ENCODE results near the gene CABP4. TPM values are rescaled to one million over a fixed set of nuclear protein-coding genes. Genes with fewer than 3 reads are reported as not detected.

CABP4 gene
- total and polyA plus RNA-seq, 2 donors (not counting 1 experiment from before 2014, with no cell fraction given) = 3.2 to 5.2 TPM

DNA sequence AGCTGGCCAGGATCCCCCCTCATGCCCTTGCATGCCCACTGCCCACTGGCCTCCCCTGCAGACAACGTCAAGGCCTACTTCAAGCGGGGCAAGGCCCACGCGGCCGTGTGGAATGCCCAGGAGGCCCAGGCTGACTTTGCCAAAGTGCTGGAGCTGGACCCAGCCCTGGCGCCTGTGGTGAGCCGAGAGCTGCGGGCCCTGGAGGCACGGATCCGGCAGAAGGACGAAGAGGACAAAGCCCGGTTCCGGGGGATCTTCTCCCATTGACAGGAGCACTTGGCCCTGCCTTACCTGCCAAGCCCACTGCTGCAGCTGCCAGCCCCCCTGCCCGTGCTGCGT, 35.5 kb downstream of the CABP4 start:
- 94% methylated on average over 15 of the region's 15 CpGs for whole genome bisulfite sequencing (ENCODE audit: insufficient coverage)
- Mint-ChIP-seq H3K4me1 (peaks cover 26% of the 10 kb centered on the region), H3K4me3 (no peak overlapping the region), H3K27me3 (no peaks in the 10 kb centered on the region), H3K9me3 (ENCODE audit: insufficient read depth) (no peaks in the 10 kb centered on the region), H3K27ac (no peak overlapping the region)
- ChIA-PET CTCF (interaction anchor here (1.0 kb wide), 1 partner anchor 90 kb away, joined by 3 read pairs; no protein-coding TSS in a partner anchor), POLR2A (interaction anchor here (1.1 to 1.2 kb wide), 4 partner anchors 8 to 99 kb away, joined by 3 read pairs; partner anchors contain the start of genes AIP, PPP1CA, RAD9A and TMEM134)
- peaks cover 49% of the 10 kb centered on the region for H3K79me2 ChIP-seq (ENCODE audit: control insufficient read depth, insufficient read depth, low read length)
- H3K4me3 ChIP-seq (ENCODE audit: control extremely low read depth in 1 of 5, extremely low read depth in 1 of 5, insufficient read depth in 1 of 5, low read depth in 2 of 5, low read length in 4 of 5) = no peak overlapping the region
- no peak for TF ChIP-seq EZH2 (IDR thresholded peaks at IDR 0.05; ENCODE audit: borderline replicate concordance, insufficient read depth, low read depth, low read length, poor library complexity, severe bottlenecking)
- TF ChIP-seq, protein P1, sequence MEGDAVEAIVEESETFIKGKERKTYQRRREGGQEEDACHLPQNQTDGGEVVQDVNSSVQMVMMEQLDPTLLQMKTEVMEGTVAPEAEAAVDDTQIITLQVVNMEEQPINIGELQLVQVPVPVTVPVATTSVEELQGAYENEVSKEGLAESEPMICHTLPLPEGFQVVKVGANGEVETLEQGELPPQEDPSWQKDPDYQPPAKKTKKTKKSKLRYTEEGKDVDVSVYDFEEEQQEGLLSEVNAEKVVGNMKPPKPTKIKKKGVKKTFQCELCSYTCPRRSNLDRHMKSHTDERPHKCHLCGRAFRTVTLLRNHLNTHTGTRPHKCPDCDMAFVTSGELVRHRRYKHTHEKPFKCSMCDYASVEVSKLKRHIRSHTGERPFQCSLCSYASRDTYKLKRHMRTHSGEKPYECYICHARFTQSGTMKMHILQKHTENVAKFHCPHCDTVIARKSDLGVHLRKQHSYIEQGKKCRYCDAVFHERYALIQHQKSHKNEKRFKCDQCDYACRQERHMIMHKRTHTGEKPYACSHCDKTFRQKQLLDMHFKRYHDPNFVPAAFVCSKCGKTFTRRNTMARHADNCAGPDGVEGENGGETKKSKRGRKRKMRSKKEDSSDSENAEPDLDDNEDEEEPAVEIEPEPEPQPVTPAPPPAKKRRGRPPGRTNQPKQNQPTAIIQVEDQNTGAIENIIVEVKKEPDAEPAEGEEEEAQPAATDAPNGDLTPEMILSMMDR (IDR thresholded peaks at IDR 0.05) = no peak
- H3K9me3 ChIP-seq (ENCODE audit: control extremely low read depth in 1 of 3, control insufficient read depth in 2 of 3, insufficient read depth in 1 of 3, low read length in 2 of 3) = no peaks in the 10 kb centered on the region
- H3K4me2 ChIP-seq (replicated peaks; ENCODE audit: low read depth, low read length, poor library complexity, severe bottlenecking) = no peak overlapping the region
- H3K36me3 ChIP-seq (replicated peaks in 1 of 2; ENCODE audit: control extremely low read depth in 1 of 2, control insufficient read depth in 1 of 2, extremely low read depth in 1 of 2, insufficient read depth in 2 of 2, low read length in 1 of 2) = peaks cover 0 to 85% of the 10 kb centered on the region in 2 experiments
- peaks cover 14 to 26% of the 10 kb centered on the region in 2 donors for H3K4me1 ChIP-seq (ENCODE audit: control insufficient read depth in 2 of 2, insufficient read depth in 2 of 2, low read length in 2 of 2)
- H4K20me1 ChIP-seq (ENCODE audit: control insufficient read depth, insufficient read depth, low read length, poor library complexity, severe bottlenecking) = peaks cover 76% of the 10 kb centered on the region
- no peak overlapping the region for H3K27ac ChIP-seq (ENCODE audit: low read length in 2 of 2)
- no peak overlapping the region for H3K9ac ChIP-seq (ENCODE audit: low read length)
- intact Hi-C loops (cut with micrococcal nuclease) = no loop called here
- ATAC-seq (ENCODE audit: low read depth) (no peak), DNase-seq (no peak)
- no peaks in the 10 kb centered on the region for H3K27me3 ChIP-seq (replicated peaks in 1 of 4; ENCODE audit: control extremely low read depth in 1 of 4, control insufficient read depth in 3 of 4, insufficient read depth in 4 of 4, low read length in 3 of 4)
- no peak overlapping the region for H2AFZ ChIP-seq (ENCODE audit: insufficient read depth, low read depth, low read length, poor library complexity, severe bottlenecking)

DNA sequence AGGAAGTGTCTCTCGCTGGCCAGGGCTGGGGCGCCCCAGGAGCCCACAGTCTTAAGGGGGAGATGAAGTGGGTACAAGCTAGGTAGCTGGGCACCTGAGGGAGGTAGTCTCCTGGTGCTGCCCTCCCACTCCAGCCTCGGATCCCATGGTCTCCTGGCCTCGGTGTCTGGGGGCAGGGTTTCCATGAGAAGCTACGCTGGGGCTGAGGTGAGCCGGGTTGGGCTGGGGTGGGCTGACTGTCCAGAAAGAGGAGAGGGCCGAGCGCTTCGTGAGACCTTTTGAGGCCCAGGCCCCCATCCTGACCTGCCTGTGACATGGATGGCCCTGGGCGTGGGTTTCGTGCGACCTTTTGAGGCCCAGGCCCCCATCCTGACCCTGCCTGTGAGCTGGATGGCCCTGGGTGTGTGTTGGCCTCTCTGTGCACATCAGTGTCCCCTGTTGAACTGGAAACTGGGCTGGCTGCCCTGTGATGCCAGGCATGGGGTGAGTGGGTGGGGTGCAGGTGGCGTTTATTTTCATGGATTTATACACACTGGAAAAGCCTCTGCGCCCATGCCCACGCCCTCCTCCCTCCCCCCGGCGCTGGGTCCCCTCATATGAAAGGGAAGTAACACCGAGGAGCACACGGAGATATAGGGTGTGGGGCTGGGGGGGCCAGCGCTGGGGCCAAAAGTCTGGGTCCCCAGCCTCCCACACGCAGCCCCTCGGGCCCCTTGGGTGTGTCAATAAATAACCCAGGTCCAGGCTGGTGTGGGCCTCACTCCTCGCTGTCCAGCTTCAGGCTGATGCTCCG, 36.3 kb downstream of the CABP4 start:
- Histone ChIP-seq H3K27me3 (replicated peaks in 1 of 4; ENCODE audit: control extremely low read depth in 1 of 4, control insufficient read depth in 3 of 4, insufficient read depth in 4 of 4, low read length in 3 of 4) (no peaks in the 10 kb centered on the region), H4K20me1 (ENCODE audit: control insufficient read depth, insufficient read depth, low read length, poor library complexity, severe bottlenecking) (peaks cover 69% of the 10 kb centered on the region), H3K4me2 (replicated peaks; ENCODE audit: low read depth, low read length, poor library complexity, severe bottlenecking) (no peak overlapping the region), H3K36me3 (replicated peaks in 1 of 2; ENCODE audit: control extremely low read depth in 1 of 2, control insufficient read depth in 1 of 2, extremely low read depth in 1 of 2, insufficient read depth in 2 of 2, low read length in 1 of 2) (peaks cover 0 to 88% of the 10 kb centered on the region in 2 experiments), H3K4me1 (ENCODE audit: control insufficient read depth in 2 of 2, insufficient read depth in 2 of 2, low read length in 2 of 2) (peaks cover 6 to 18% of the 10 kb centered on the region in 2 donors), H3K27ac (ENCODE audit: low read length in 2 of 2) (no peak overlapping the region), H3K4me3 (ENCODE audit: control extremely low read depth in 1 of 5, extremely low read depth in 1 of 5, insufficient read depth in 1 of 5, low read depth in 2 of 5, low read length in 4 of 5) (no peak overlapping the region), H3K9me3 (ENCODE audit: control extremely low read depth in 1 of 3, control insufficient read depth in 2 of 3, insufficient read depth in 1 of 3, low read length in 2 of 3) (no peaks in the 10 kb centered on the region), H3K79me2 (ENCODE audit: control insufficient read depth, insufficient read depth, low read length) (peaks cover 41% of the 10 kb centered on the region), H3K9ac (ENCODE audit: low read length) (no peak overlapping the region), H2AFZ (ENCODE audit: insufficient read depth, low read depth, low read length, poor library complexity, severe bottlenecking) (no peak overlapping the region)
- no peak for TF ChIP-seq EZH2 (IDR thresholded peaks at IDR 0.05; ENCODE audit: borderline replicate concordance, insufficient read depth, low read depth, low read length, poor library complexity, severe bottlenecking)
- TF ChIP-seq, protein P1 (IDR thresholded peaks at IDR 0.05) = no peak
- Mint-ChIP-seq H3K9me3 (ENCODE audit: insufficient read depth) (no peaks in the 10 kb centered on the region), H3K27ac (no peak overlapping the region), H3K4me3 (no peak overlapping the region), H3K4me1 (peaks cover 19% of the 10 kb centered on the region), H3K27me3 (no peaks in the 10 kb centered on the region)
- DNase-seq (no peak), ATAC-seq (ENCODE audit: low read depth) (no peak)
- 95% methylated on average over 18 of the region's 24 CpGs for WGBS (ENCODE audit: insufficient coverage)
- ChIA-PET POLR2A (interaction anchor here (0.5 to 1.2 kb wide), 3 partner anchors 9 to 100 kb away, joined by 3 read pairs; partner anchors contain the start of genes AIP and RAD9A), CTCF (no interaction called here)
- intact Hi-C loops (cut with micrococcal nuclease) = no loop called here

Measured in B cell (primary cell).